Measurements from ENCODE around the gene CAMK1D. TPM values are rescaled to one million over a fixed set of nuclear protein-coding genes. Genes with fewer than 3 reads are reported as not detected.
A peak's percentile ranks its signal among the peaks of the same experiment; 100 is the strongest.

The CAMK1D gene
- total RNA-seq, 1 donor from 2014 or later = 58.8 TPM

GRCh38 chr10:12561307-12561706 is 212.0 kb downstream of the CAMK1D start:
- no peaks in the 10 kb centered on the region for H3K9me3 Mint-ChIP-seq
- POLR2A ChIA-PET = no interaction called here
- TF ChIP-seq CTCF (IDR thresholded peaks at IDR 0.05) = no peak
- H3K4me1 Mint-ChIP-seq = peaks cover 79% of the 10 kb centered on the region
- no peak for DNase-seq
- ATAC-seq (ENCODE audit: low read depth) = no peak
- H3K4me3 Mint-ChIP-seq = no peak overlapping the region
- CTCF ChIA-PET = interaction anchor here (1.2 kb wide), 1 partner anchor 297 kb away, joined by 3 read pairs; no protein-coding TSS in a partner anchor
- H3K27ac Mint-ChIP-seq = peak overlapping the region; percentile 77
- H3K27me3 Mint-ChIP-seq = no peaks in the 10 kb centered on the region
- H3K36me3 Mint-ChIP-seq (ENCODE audit: low read depth) = peaks cover 16% of the 10 kb centered on the region
- intact Hi-C loops (cut with micrococcal nuclease) = no loop called here

- peaks cover 79% of the 10 kb centered on the region for H3K4me1 Mint-ChIP-seq
These were observed 212.4 kb downstream of the CAMK1D start for GRCh38 chr10:12561720-12562119.

GRCh38 chr10:12563489-12563888 is 214.1 kb downstream of the CAMK1D start:
- DNase-seq (no peak), ATAC-seq (ENCODE audit: low read depth) (no peak)
- intact Hi-C loops (cut with micrococcal nuclease) = no loop called here
- Mint-ChIP-seq H3K4me3 (no peak overlapping the region), H3K27me3 (no peaks in the 10 kb centered on the region), H3K36me3 (ENCODE audit: low read depth) (peaks cover 5% of the 10 kb centered on the region), H3K27ac (peak overlapping the region; percentile 67), H3K9me3 (no peaks in the 10 kb centered on the region), H3K4me1 (peaks cover 81% of the 10 kb centered on the region)
- no peak for TF ChIP-seq CTCF (IDR thresholded peaks at IDR 0.05)
- CTCF ChIA-PET = no interaction called here
- POLR2A ChIA-PET = interaction anchor here (0.7 kb wide), 2 partner anchors 307 to 347 kb away, joined by 3 to 4 read pairs; no protein-coding TSS in a partner anchor

More at GRCh38 chr10:12561720-12562119, 212.4 kb downstream of the CAMK1D start:
- POLR2A ChIA-PET = no interaction called here
- H3K9me3 Mint-ChIP-seq = no peaks in the 10 kb centered on the region
- peak overlapping the region; percentile 77 for H3K27ac Mint-ChIP-seq
- CTCF ChIA-PET = interaction anchor here (1.2 kb wide), 1 partner anchor 297 kb away, joined by 3 read pairs; no protein-coding TSS in a partner anchor
- no peak for TF ChIP-seq CTCF (IDR thresholded peaks at IDR 0.05)
- no peaks in the 10 kb centered on the region for H3K27me3 Mint-ChIP-seq
- intact Hi-C loops (cut with micrococcal nuclease) = no loop called here
- ATAC-seq (ENCODE audit: low read depth) (no peak), DNase-seq (no peak)
- H3K4me3 Mint-ChIP-seq = no peak overlapping the region
- H3K36me3 Mint-ChIP-seq (ENCODE audit: low read depth) = peaks cover 12% of the 10 kb centered on the region

- H3K27ac Mint-ChIP-seq = peak overlapping the region; percentile 67
- H3K4me3 Mint-ChIP-seq = no peak overlapping the region
- no peaks in the 10 kb centered on the region for H3K9me3 Mint-ChIP-seq
- no peak for TF ChIP-seq CTCF (IDR thresholded peaks at IDR 0.05)
- no peak for ATAC-seq (ENCODE audit: low read depth)
- no peak for DNase-seq
- no peaks in the 10 kb centered on the region for H3K27me3 Mint-ChIP-seq
- intact Hi-C loops (cut with micrococcal nuclease) = no loop called here
- POLR2A ChIA-PET = interaction anchor here (0.7 kb wide), 4 partner anchors 10 to 348 kb away, joined by 3 to 4 read pairs (median 3); no protein-coding TSS in a partner anchor
- H3K36me3 Mint-ChIP-seq (ENCODE audit: low read depth) = peaks cover 5% of the 10 kb centered on the region
- peaks cover 78% of the 10 kb centered on the region for H3K4me1 Mint-ChIP-seq
- CTCF ChIA-PET = no interaction called here
These were observed 214.8 kb downstream of the CAMK1D start for GRCh38 chr10:12564173-12564572.

GRCh38 chr10:12566161-12567115 is 217.1 kb downstream of the CAMK1D start:
- no peaks in the 10 kb centered on the region for H3K9me3 Mint-ChIP-seq
- H3K27me3 Mint-ChIP-seq = no peaks in the 10 kb centered on the region
- intact Hi-C loops (cut with micrococcal nuclease) = no loop called here
- DNase-seq (no peak), ATAC-seq (ENCODE audit: low read depth) (no peak)
- H3K36me3 Mint-ChIP-seq (ENCODE audit: low read depth) = peaks cover 7% of the 10 kb centered on the region
- CTCF ChIA-PET = interaction anchor here (1.0 kb wide), 1 partner anchor 90 kb away, joined by 4 read pairs; no protein-coding TSS in a partner anchor
- POLR2A ChIA-PET = interaction anchor here (0.6 kb wide), 1 partner anchor 8 kb away, joined by 4 read pairs; no protein-coding TSS in a partner anchor
- no peak overlapping the region for H3K4me3 Mint-ChIP-seq
- no peak for TF ChIP-seq CTCF (IDR thresholded peaks at IDR 0.05)
- peak overlapping the region; percentile 53 for H3K27ac Mint-ChIP-seq
- H3K4me1 Mint-ChIP-seq = peaks cover 66% of the 10 kb centered on the region

All from activated B cell treated with CpG ODN at 0.5 μM for 24 hours (primary cell).